DOHH2 (cell line): ENCODE data around the gene HOXC12.

Experiments
- CTCF ChIP-seq: fragments of 200-600 bp; sonication (generic); IDR thresholded peaks from one replicate; pipeline ENCODE4 v1.5.1; 2014; ENCODE audit warnings: antibody characterized with exemption, mild to moderate bottlenecking, low read depth, low read length; ENCODE audit not compliant: poor library complexity, severe bottlenecking
- EZH2phosphoT487 ChIP-seq: fragments of 200-600 bp; sonication (generic); IDR thresholded peaks from 2 replicates; pipeline ENCODE4 v1.6.1; 2017; ENCODE audit warnings: borderline replicate concordance, mild to moderate bottlenecking, antibody characterized with exemption, low read length, moderate library complexity, mixed read lengths

- TF ChIP-seq CTCF = no peak
- TF ChIP-seq EZH2phosphoT487 = no peak
These were observed 37.7 kb upstream of the HOXC12 start for GRCh38 chr12:53916788-53917655.
